ENCODE measurements around the gene NQO2.

DNA sequence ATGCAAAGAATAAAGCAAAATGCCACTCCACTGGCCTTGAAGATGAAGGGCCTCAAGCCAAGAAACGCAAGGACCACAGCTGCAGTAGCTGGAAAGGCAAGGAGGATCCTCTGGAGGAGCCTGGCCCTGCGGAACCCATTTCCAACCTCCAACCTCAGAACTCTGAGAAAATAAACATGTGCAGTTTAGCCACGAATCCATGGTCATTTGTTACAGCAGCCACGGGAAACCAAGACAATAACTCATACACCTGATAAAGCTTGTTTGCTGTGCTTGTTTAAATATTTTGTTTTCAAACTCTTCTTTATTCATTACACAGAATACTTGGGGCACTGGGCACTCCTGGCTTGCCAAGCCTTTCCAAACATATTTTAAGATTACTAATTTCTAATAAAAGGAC lies 38.8 kb upstream of the NQO2 start:
- TF ChIP-seq, protein P1, sequence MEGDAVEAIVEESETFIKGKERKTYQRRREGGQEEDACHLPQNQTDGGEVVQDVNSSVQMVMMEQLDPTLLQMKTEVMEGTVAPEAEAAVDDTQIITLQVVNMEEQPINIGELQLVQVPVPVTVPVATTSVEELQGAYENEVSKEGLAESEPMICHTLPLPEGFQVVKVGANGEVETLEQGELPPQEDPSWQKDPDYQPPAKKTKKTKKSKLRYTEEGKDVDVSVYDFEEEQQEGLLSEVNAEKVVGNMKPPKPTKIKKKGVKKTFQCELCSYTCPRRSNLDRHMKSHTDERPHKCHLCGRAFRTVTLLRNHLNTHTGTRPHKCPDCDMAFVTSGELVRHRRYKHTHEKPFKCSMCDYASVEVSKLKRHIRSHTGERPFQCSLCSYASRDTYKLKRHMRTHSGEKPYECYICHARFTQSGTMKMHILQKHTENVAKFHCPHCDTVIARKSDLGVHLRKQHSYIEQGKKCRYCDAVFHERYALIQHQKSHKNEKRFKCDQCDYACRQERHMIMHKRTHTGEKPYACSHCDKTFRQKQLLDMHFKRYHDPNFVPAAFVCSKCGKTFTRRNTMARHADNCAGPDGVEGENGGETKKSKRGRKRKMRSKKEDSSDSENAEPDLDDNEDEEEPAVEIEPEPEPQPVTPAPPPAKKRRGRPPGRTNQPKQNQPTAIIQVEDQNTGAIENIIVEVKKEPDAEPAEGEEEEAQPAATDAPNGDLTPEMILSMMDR (IDR thresholded peaks at IDR 0.05; ENCODE audit: poor library complexity, severe bottlenecking): no peak
- TF ChIP-seq, protein P2, sequence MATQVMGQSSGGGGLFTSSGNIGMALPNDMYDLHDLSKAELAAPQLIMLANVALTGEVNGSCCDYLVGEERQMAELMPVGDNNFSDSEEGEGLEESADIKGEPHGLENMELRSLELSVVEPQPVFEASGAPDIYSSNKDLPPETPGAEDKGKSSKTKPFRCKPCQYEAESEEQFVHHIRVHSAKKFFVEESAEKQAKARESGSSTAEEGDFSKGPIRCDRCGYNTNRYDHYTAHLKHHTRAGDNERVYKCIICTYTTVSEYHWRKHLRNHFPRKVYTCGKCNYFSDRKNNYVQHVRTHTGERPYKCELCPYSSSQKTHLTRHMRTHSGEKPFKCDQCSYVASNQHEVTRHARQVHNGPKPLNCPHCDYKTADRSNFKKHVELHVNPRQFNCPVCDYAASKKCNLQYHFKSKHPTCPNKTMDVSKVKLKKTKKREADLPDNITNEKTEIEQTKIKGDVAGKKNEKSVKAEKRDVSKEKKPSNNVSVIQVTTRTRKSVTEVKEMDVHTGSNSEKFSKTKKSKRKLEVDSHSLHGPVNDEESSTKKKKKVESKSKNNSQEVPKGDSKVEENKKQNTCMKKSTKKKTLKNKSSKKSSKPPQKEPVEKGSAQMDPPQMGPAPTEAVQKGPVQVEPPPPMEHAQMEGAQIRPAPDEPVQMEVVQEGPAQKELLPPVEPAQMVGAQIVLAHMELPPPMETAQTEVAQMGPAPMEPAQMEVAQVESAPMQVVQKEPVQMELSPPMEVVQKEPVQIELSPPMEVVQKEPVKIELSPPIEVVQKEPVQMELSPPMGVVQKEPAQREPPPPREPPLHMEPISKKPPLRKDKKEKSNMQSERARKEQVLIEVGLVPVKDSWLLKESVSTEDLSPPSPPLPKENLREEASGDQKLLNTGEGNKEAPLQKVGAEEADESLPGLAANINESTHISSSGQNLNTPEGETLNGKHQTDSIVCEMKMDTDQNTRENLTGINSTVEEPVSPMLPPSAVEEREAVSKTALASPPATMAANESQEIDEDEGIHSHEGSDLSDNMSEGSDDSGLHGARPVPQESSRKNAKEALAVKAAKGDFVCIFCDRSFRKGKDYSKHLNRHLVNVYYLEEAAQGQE (IDR thresholded peaks at IDR 0.05; ENCODE audit: borderline replicate concordance): no peak
- no peak for TF ChIP-seq EZH2 (IDR thresholded peaks at IDR 0.05; ENCODE audit: borderline replicate concordance, insufficient read depth, low read length, poor library complexity, severe bottlenecking)

Measured in neural cell (in vitro differentiated cells).